Osteoblast (primary cell): ENCODE measurements around the gene FRMD5. TPM values are rescaled to one million over a fixed set of nuclear protein-coding genes. Genes with fewer than 3 reads are reported as not detected.

ENCODE experiments used
- DNase-seq: peaks from one replicate; pipeline ENCODE4 v3.0.0; 2011; ENCODE audit warnings: low spot score, mixed read lengths; ENCODE audit not compliant: insufficient read length; ENCODE audit errors: missing footprints
- H2AFZ ChIP-seq: 2 replicates; pipeline ENCODE4 v1.6.0; 2011; ENCODE audit warnings: mild to moderate bottlenecking, low read length
- H3K27ac ChIP-seq: 2 replicates; pipeline ENCODE4 v1.5.1; 2011; ENCODE audit warnings: mild to moderate bottlenecking, low read depth, low read length, moderate library complexity
- H3K27me3 ChIP-seq: 2 replicates; pipeline ENCODE4 v1.6.0; 2012; ENCODE audit warnings: mild to moderate bottlenecking, control low read depth, inconsistent platforms, low read length, moderate library complexity; ENCODE audit not compliant: insufficient read depth
- H3K36me3 ChIP-seq: 2 replicates; pipeline ENCODE4 v1.5.1; 2011; ENCODE audit warnings: mild to moderate bottlenecking, low read length, control low read depth, moderate library complexity; ENCODE audit not compliant: insufficient read depth
- H3K4me1 ChIP-seq: 2 replicates; pipeline ENCODE4 v1.5.1; 2011; ENCODE audit warnings: mild to moderate bottlenecking, low read length, control low read depth, moderate library complexity; ENCODE audit not compliant: insufficient read depth
- H3K4me2 ChIP-seq: 2 replicates; pipeline ENCODE4 v1.6.0; 2011; ENCODE audit warnings: mild to moderate bottlenecking, low read length; ENCODE audit not compliant: insufficient read depth
- H3K4me3 ChIP-seq: fragments of 200-600 bp; sonication (generic); 3 replicates; pipeline ENCODE4 v1.5.1; 2012; ENCODE audit warnings: mild to moderate bottlenecking, low read length, inconsistent platforms; ENCODE audit not compliant: insufficient read depth
- H3K79me2 ChIP-seq: 2 replicates; pipeline ENCODE4 v1.6.0; 2012; ENCODE audit warnings: mild to moderate bottlenecking, low read length, control low read depth, inconsistent platforms; ENCODE audit not compliant: insufficient read depth
- H3K9me3 ChIP-seq: 2 replicates; pipeline ENCODE4 v1.5.1; 2011; ENCODE audit warnings: low read depth, low read length, control low read depth
- H4K20me1 ChIP-seq: 2 replicates; pipeline ENCODE4 v1.6.0; 2012; ENCODE audit warnings: mild to moderate bottlenecking, low read length, control low read depth; ENCODE audit not compliant: insufficient read depth
- CTCF ChIP-seq: IDR thresholded peaks from 2 replicates; pipeline ENCODE4 v1.5.1; 2011; ENCODE audit warnings: mild to moderate bottlenecking, low read depth, low read length, moderate library complexity; ENCODE audit errors: extremely low read depth
- total RNA-seq: library from RNA; depleted of rRNA; stranded (reverse); fragments of >200 nt; gene quantifications from 2 replicates; pipeline ENCODE4 v1.2.3, GENCODE V29; 2012

Gene FRMD5
- total RNA-seq, 1 donor: 3.3 TPM

DNA sequence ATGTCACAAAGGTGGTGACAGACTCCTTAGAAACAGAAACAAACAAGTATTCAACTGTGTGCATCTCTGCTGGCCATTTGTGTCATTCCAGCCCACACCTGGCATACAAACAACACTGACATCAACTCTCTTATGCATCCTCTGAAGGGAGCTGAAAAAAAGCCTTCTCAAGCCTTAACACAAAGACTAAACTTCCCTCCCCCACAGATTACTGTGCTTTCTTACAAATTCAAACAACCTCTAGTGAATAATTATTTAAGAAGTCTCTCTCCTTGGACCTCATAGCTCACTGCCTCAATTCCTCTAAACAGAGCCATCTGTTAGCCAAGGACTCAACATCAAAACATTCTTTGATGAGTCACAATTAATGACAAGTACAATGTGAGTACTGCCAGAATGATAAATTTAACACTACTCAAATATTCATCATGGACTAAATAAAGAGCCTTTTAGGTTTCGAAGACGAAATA lies 236.2 kb downstream of the FRMD5 start:
- Histone ChIP-seq H3K9me3 (no peaks in the 10 kb centered on the region), H3K27me3 (no peaks in the 10 kb centered on the region), H4K20me1 (no peaks in the 10 kb centered on the region), H3K27ac (no peak overlapping the region), H2AFZ (no peak overlapping the region), H3K4me2 (peak overlapping the region; percentile 41), H3K36me3 (no peaks in the 10 kb centered on the region), H3K79me2 (no peaks in the 10 kb centered on the region), H3K4me1 (peaks cover 21% of the 10 kb centered on the region), H3K4me3 (no peak overlapping the region)
- no peak for TF ChIP-seq CTCF
- peak; percentile 50 for DNase-seq

GRCh38 chr15:43957724-43958123 lies 237.3 kb downstream of the FRMD5 start:
- H3K4me1 ChIP-seq: peaks cover 23% of the 10 kb centered on the region
- no peaks in the 10 kb centered on the region for H3K9me3 ChIP-seq
- no peaks in the 10 kb centered on the region for H3K27me3 ChIP-seq
- no peak for DNase-seq
- H3K79me2 ChIP-seq: no peaks in the 10 kb centered on the region
- TF ChIP-seq CTCF: no peak
- no peaks in the 10 kb centered on the region for H4K20me1 ChIP-seq
- no peak overlapping the region for H2AFZ ChIP-seq
- H3K4me2 ChIP-seq: no peak overlapping the region
- H3K36me3 ChIP-seq: no peaks in the 10 kb centered on the region
- no peak overlapping the region for H3K4me3 ChIP-seq
- no peak overlapping the region for H3K27ac ChIP-seq

DNA sequence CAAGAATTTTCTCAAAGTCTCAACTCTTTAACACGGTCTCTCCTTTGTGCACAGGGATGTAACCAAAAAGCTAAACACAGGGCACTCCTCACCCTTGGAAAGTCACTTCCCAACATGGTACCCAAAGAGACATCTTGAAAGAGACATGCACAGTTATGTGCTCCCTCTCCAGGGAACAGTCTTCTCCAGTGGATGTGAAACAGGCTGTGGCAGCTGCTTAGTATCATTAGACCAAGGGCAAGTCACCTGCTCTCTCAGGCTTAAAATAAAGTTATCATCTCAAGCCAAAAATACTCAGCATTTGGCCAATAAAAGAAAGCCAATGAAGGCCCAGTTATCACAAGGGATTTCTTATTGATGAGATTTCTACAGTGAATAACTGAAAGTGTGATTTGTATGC lies 239.9 kb downstream of the FRMD5 start:
- Histone ChIP-seq H3K4me2 (no peak overlapping the region), H4K20me1 (no peaks in the 10 kb centered on the region), H3K79me2 (no peaks in the 10 kb centered on the region), H3K27ac (no peak overlapping the region), H3K9me3 (no peaks in the 10 kb centered on the region), H2AFZ (no peak overlapping the region), H3K4me1 (peaks cover 23% of the 10 kb centered on the region), H3K36me3 (no peaks in the 10 kb centered on the region), H3K27me3 (no peaks in the 10 kb centered on the region), H3K4me3 (no peak overlapping the region)
- no peak for DNase-seq
- TF ChIP-seq CTCF: no peak

- Histone ChIP-seq H3K4me3 (no peak overlapping the region), H3K79me2 (no peaks in the 10 kb centered on the region), H4K20me1 (no peaks in the 10 kb centered on the region), H3K36me3 (no peaks in the 10 kb centered on the region), H3K27ac (no peak overlapping the region), H3K4me1 (peaks cover 21% of the 10 kb centered on the region), H3K9me3 (no peaks in the 10 kb centered on the region), H3K27me3 (no peaks in the 10 kb centered on the region), H3K4me2 (no peak overlapping the region), H2AFZ (no peak overlapping the region)
- DNase-seq: no peak
- no peak for TF ChIP-seq CTCF
These were observed 240.9 kb downstream of the FRMD5 start for GRCh38 chr15:43954181-43954621.
